Keratinocyte (primary cell): ENCODE data around the gene PGAP3. TPM values are rescaled to one million over a fixed set of nuclear protein-coding genes. Genes with fewer than 3 reads are reported as not detected.

Source experiments
- DNase-seq: peaks from one replicate; pipeline ENCODE4 v3.0.0-alpha.2; 2011; ENCODE audit warnings: low read depth, missing footprints, low spot score
- FAIRE-seq: peaks from 2 replicates; lab custom pipeline; 2011; peaks lifted over from hg19 to GRCh38; lab: Jason Lieb, UNC
- H2AFZ ChIP-seq: 2 replicates; pipeline ENCODE4 v1.6.0; 2012; ENCODE audit warnings: low read length, control low read depth, inconsistent platforms; ENCODE audit not compliant: control insufficient read depth
- H3K27ac ChIP-seq: 2 replicates; pipeline ENCODE4 v1.5.1; 2011; ENCODE audit warnings: low read length; ENCODE audit not compliant: control insufficient read depth, insufficient read depth
- H3K27me3 ChIP-seq: 3 replicates; pipeline ENCODE4 v1.6.0; 2011; ENCODE audit warnings: low read length; ENCODE audit not compliant: control insufficient read depth, insufficient read depth; ENCODE audit errors: extremely low read depth
- H3K36me3 ChIP-seq, 2 experiments: 2 replicates in 1 of 2; 3 replicates in 1 of 2; pipeline ENCODE4 v1.5.1; 2011; ENCODE audit warnings: low read length in 2 of 2, mild to moderate bottlenecking in 1 of 2; ENCODE audit not compliant: control insufficient read depth in 2 of 2, insufficient read depth in 2 of 2; ENCODE audit errors: extremely low read depth in 1 of 2
- H3K4me1 ChIP-seq: 3 replicates; pipeline ENCODE4 v1.5.1; 2011; ENCODE audit warnings: low read length; ENCODE audit not compliant: control insufficient read depth, insufficient read depth; ENCODE audit errors: extremely low read depth
- H3K4me2 ChIP-seq: 3 replicates; pipeline ENCODE4 v1.6.0; 2011; ENCODE audit warnings: low read depth, low read length; ENCODE audit not compliant: control insufficient read depth, insufficient read depth; ENCODE audit errors: extremely low read depth
- H3K4me3 ChIP-seq, 3 experiments: fragments of 200-600 bp in 1 of 3; sonication (generic) in 1 of 3; 2 replicates in 2 of 3; 3 replicates in 1 of 3; pipeline ENCODE4 v1.5.1; 2011 to 2016; ENCODE audit warnings: low read length in 3 of 3, mild to moderate bottlenecking in 3 of 3, control low read depth in 2 of 3, inconsistent platforms in 1 of 3, low read depth in 1 of 3, mixed read lengths in 1 of 3, mixed run types in 1 of 3, moderate library complexity in 1 of 3; ENCODE audit not compliant: control insufficient read depth in 2 of 3, insufficient read depth in 2 of 3; ENCODE audit errors: extremely low read depth in 1 of 3
- H3K79me2 ChIP-seq: 2 replicates; pipeline ENCODE4 v1.6.0; 2012; ENCODE audit warnings: low read length; ENCODE audit not compliant: control insufficient read depth, insufficient read depth
- H3K9ac ChIP-seq: 3 replicates; pipeline ENCODE4 v1.6.0; 2011; ENCODE audit warnings: low read length; ENCODE audit not compliant: control insufficient read depth, insufficient read depth; ENCODE audit errors: extremely low read depth
- H3K9me1 ChIP-seq: 3 replicates; pipeline ENCODE4 v1.6.0; 2011; ENCODE audit warnings: low read length; ENCODE audit not compliant: control insufficient read depth, insufficient read depth; ENCODE audit errors: extremely low read depth
- H3K9me3 ChIP-seq: 2 replicates; pipeline ENCODE4 v1.5.1; 2012; ENCODE audit warnings: low read depth, low read length; ENCODE audit not compliant: control insufficient read depth
- H4K20me1 ChIP-seq: 3 replicates; pipeline ENCODE4 v1.6.0; 2011; ENCODE audit warnings: low read length; ENCODE audit not compliant: control insufficient read depth, insufficient read depth; ENCODE audit errors: extremely low read depth
- EZH2 ChIP-seq: IDR thresholded peaks from one replicate; pipeline ENCODE4 v1.6.1; 2012; ENCODE audit warnings: inconsistent platforms, mild to moderate bottlenecking, low read length, moderate library complexity
- dilution Hi-C: fragments of 300-500 bp; cut with MboI; formaldehyde crosslinking; loops from one replicate; pipeline ENCODE4 v1.7.0; 2020; ENCODE audit warnings: low sequenced_read_pairs; ENCODE audit not compliant: extremely low pct_ligation_motif_present
- polyA plus RNA-seq, 5 experiments: library from polyadenylated mRNA; depleted of rRNA in 3 of 5; stranded (reverse) in 3 of 5; stranded (forward) in 1 of 5; unstranded in 1 of 5; fragments of >200 nt; gene quantifications; 1 replicate in 1 of 5; 2 replicates in 3 of 5; 3 replicates in 1 of 5; pipeline versions ENCODE4 v1.2.1 to v1.2.3, GENCODE V29; 2011 to 2012; ENCODE audit warnings: missing spikeins in 2 of 5, low read depth in 1 of 5, low replicate concordance in 1 of 5
- TF ChIP-seq, protein P1 (sequence below), 3 experiments: IDR thresholded peaks in 1 of 3; conservative IDR thresholded peaks in 1 of 3; optimal IDR thresholded peaks in 1 of 3; 2 replicates in 2 of 3; 3 replicates in 1 of 3; pipeline versions ENCODE3 to v1.5.1; 2011; ENCODE audit warnings: low read length in 3 of 3, mild to moderate bottlenecking in 3 of 3, moderate library complexity in 2 of 3, control low read depth in 1 of 3, inconsistent platforms in 1 of 3; ENCODE audit not compliant: insufficient read depth in 2 of 3; ENCODE audit errors: extremely low read depth in 1 of 3

Gene PGAP3
- polyA plus RNA-seq, 1 donor (not counting 4 experiments of a cell fraction or from before 2014, with no cell fraction given), result 5.6 TPM

DNA sequence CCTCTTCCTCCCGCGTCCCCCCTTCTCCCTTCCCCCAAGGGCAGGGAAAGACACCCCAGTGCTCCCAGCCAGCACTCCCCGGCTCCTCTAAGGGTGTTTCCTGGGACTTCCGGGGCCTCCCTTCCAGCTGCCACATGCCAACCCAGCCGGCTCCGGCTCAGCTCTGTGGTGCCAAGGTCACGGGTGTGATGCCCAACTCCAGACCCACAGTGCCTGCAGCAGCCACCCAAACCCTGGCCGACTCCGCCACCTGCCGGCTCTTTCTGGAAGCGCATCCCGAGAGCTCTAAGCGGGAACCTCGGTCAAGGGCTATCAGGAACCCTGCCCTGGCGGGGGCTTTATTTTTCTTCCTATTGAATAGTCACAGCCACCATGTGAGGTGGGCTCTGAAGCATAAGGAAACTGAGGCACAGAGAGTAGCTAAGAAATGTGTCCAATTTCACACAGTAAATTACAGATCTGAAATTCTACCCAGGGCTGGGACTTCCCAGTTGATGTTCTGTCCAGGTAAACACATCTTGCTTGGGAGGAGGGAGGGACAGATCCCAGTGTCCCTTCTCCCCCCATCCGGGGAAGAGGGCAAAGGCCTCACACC, 64.4 kb downstream of the PGAP3 start:
- Histone ChIP-seq H3K9me3 (no peaks in the 10 kb centered on the region), H3K27me3 (peaks cover 51% of the 10 kb centered on the region), H3K79me2 (no peaks in the 10 kb centered on the region), H3K4me2 (no peak overlapping the region), H3K27ac (no peak overlapping the region), H3K9me1 (no peaks in the 10 kb centered on the region), H3K36me3 (no peaks in the 10 kb centered on the region), H4K20me1 (peaks cover 2% of the 10 kb centered on the region), H2AFZ (no peak overlapping the region), H3K4me1 (peaks cover 34% of the 10 kb centered on the region), H3K4me3 (no peak overlapping the region), H3K9ac (no peak overlapping the region)
- TF ChIP-seq, protein P1, sequence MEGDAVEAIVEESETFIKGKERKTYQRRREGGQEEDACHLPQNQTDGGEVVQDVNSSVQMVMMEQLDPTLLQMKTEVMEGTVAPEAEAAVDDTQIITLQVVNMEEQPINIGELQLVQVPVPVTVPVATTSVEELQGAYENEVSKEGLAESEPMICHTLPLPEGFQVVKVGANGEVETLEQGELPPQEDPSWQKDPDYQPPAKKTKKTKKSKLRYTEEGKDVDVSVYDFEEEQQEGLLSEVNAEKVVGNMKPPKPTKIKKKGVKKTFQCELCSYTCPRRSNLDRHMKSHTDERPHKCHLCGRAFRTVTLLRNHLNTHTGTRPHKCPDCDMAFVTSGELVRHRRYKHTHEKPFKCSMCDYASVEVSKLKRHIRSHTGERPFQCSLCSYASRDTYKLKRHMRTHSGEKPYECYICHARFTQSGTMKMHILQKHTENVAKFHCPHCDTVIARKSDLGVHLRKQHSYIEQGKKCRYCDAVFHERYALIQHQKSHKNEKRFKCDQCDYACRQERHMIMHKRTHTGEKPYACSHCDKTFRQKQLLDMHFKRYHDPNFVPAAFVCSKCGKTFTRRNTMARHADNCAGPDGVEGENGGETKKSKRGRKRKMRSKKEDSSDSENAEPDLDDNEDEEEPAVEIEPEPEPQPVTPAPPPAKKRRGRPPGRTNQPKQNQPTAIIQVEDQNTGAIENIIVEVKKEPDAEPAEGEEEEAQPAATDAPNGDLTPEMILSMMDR (optimal IDR thresholded peaks at IDR 0.05 in 1 of 3, IDR thresholded peaks at IDR 0.05 in 1 of 3, conservative IDR thresholded peaks at IDR 0.05 in 1 of 3; ENCODE audit: extremely low read depth in 1 of 3, insufficient read depth in 2 of 3, low read length in 3 of 3), result peak; percentile 85 to 94 (median 86)
- TF ChIP-seq EZH2, result no peak
- peak; percentile 79 for FAIRE-seq
- DNase-seq, result no peak
- dilution Hi-C loops, result no loop called here

DNA sequence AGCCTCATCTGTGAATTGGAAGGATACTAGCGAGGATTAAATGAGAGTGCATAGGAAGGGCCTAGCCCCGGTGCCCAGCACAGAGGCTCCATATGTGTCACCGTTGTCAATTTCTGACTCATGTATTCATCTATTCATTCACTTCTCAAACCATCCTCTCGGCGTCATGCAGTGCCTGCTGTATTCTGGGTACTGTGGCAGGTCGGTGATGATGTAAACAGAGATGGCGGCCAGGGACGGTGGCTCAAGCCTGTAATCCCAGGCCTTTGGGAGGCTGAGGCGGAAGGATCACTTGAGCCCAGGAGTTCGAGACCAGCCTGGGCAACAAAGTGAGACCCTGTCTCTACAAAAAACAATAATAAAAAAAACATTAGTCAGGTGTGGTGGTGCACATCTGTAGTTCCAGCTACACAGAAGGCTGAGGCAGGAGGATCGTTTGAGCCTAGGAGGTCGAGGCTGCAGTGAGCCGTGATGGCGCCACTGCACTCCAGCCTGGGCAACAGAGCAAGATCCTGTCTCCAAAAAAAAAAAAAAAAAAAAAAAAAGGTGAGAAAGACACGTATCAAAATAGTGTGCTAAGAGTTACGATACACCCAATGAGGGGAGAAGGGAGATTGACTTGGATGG, 65.4 kb downstream of the PGAP3 start:
- Histone ChIP-seq H3K9me3 (no peaks in the 10 kb centered on the region), H3K27me3 (peaks cover 43% of the 10 kb centered on the region), H4K20me1 (peaks cover 2% of the 10 kb centered on the region), H3K9ac (no peak overlapping the region), H3K27ac (no peak overlapping the region), H2AFZ (no peak overlapping the region), H3K36me3 (no peaks in the 10 kb centered on the region), H3K79me2 (no peaks in the 10 kb centered on the region), H3K9me1 (no peaks in the 10 kb centered on the region), H3K4me3 (no peak overlapping the region), H3K4me1 (peaks cover 34% of the 10 kb centered on the region), H3K4me2 (peak overlapping the region; percentile 55)
- dilution Hi-C loops, result no loop called here
- no peak for FAIRE-seq
- no peak for DNase-seq
- TF ChIP-seq EZH2, result no peak
- TF ChIP-seq, protein P1 (optimal IDR thresholded peaks at IDR 0.05 in 1 of 3, IDR thresholded peaks at IDR 0.05 in 1 of 3, conservative IDR thresholded peaks at IDR 0.05 in 1 of 3; ENCODE audit: extremely low read depth in 1 of 3, insufficient read depth in 2 of 3, low read length in 3 of 3), result no peak
